GM21528 (cell line): ENCODE data around the gene PARP15.

Source experiments
- ATAC-seq: cut with Tn5 transposase; IDR thresholded peaks from one replicate; pipeline ENCODE4 v1.9.1; 2021; ENCODE audit warnings: mild to moderate bottlenecking, moderate library complexity; ENCODE audit not compliant: unreplicated experiment, low FRiP score

PARP15 gene

DNA sequence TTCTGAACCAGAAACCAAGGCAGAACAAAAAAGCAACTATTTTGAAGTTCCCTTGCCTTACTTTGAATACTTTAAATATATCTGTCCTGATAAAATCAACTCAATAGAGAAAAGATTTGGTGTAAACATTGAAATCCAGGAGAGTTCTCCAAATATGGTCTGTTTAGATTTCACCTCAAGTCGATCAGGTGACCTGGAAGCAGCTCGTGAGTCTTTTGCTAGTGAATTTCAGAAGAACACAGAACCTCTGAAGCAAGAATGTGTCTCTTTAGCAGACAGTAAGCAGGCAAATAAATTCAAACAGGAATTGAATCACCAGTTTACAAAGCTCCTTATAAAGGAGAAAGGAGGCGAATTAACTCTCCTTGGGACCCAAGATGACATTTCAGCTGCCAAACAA is 8.7 kb upstream of the PARP15 start:
- ATAC-seq: no peak

DNA sequence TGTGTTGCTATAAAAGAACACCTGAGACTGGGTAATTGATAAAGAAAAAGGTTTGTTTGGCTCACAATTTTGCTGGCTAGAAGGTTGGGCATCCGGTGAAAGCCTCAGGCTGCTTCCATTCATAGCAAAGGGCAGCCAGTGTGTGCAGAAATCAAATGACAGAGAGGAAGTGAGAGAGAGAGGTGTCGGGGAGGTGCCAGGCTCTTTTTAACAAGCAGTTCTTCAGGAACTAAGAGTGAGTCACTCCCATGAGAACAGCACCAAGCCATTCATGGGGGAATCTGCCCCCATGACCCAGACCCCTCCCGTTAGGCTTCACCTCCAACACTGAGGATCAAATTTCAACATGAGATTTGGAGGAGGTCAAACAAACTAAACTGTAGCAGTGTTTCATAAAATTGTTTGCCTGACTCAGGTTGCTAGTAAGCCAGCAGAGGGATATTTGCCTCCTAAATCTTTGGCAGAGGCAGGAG is 4.5 kb upstream of the PARP15 start:
- ATAC-seq: peak; percentile 31

DNA sequence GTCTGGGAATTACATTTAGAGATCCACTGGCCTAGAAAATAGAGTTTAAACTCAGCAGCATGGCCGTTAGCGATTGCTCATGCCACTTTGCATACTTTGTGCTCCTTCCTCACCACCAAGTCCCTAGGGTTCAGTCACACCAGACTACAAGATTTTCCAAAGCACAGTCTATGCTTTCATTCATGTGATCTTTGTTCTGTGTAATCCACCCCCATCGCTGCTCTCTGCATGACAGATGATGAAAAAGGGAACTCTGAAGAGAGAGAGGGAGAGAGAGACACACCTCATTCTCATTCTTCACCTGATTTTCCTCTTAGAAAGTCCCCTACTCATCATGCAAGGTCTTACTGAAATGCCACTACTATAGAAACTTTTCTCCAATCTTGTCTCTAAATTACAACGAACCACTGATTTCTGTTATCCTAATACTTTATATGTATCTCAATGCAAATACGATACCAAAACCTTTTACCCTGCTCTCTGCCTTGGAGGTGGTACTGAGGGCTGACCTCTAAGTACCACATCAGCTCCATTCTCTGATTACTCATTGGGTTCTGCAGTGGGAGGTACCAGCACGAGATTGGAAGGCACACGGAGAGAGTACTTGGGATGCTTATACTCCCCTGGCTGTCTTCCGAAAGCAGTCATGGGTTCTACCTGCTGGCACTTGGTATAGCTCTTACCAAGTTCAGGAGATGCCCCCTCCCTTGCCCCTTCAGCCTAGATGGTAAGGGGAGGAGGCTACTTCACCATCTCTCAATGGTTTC is 1.1 kb upstream of the PARP15 start:
- ATAC-seq: peak; percentile 84

DNA sequence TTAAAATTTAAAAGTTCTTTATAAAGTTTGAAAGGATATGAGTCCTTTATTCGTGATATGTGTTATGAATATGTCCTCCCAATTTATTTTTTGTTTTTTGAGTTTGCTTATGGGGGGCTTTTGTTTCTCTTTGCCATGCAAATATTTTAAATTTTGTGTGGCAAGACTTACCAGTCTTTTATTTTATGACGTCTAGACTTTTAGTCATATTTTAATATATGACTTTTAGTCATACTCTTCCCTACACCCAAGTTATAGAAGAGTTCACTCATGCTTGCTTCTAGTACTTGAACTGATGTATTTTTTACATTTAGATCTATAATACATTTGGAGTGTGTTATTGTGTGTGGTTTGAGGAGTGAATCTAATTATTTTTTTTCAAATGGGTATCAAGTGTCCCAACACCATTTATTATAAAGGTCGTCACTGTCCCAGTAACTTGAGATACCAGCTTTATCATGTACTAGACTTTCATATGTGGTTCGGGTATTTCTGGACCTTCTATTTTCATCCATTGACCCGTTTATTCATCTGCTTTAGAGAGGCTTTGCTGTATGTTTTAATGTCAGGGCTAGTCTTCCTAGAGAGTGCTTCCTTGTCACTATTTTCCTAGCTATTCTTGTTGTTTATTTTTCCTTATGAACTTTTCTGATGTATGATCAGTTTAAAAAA is 755 bp downstream of the PARP15 start:
- no peak for ATAC-seq

DNA sequence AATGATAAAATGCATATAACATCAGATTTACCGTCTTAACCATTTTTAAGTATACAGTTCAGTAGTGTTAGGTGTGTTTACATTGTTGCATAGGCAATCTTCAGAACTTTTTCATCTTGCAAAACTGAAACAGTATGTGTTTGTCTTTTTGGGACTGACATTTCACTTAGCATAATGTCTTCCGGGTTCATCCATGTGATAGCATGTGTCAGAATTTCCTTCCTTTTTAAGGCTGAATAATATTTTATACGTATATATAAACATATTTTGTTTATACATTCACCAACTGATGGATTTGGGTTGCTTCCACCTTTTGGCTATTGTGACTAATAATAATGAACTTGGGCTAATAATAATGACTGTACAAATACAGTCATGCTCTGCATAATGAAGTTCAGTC is 3.0 kb downstream of the PARP15 start:
- ATAC-seq: no peak

DNA sequence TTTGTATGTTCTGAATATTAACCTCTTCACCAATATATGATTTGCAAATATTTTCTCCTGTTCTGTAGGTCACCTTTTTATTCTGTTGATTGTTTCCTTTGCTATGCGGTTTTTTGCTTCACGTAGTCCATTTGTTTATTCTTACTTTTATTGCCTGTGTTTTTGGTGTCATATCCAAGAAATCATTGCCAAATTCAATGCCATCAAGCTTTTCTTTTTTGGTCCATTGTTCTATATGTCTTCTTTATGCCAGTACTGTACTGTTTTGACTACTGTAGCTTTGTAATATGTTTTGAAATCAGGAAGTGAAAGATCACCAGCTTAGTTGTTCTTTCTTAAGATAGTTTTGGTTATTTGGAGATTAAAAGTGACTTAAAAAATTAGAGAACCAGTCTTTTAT is 4.2 kb downstream of the PARP15 start:
- no peak for ATAC-seq

DNA sequence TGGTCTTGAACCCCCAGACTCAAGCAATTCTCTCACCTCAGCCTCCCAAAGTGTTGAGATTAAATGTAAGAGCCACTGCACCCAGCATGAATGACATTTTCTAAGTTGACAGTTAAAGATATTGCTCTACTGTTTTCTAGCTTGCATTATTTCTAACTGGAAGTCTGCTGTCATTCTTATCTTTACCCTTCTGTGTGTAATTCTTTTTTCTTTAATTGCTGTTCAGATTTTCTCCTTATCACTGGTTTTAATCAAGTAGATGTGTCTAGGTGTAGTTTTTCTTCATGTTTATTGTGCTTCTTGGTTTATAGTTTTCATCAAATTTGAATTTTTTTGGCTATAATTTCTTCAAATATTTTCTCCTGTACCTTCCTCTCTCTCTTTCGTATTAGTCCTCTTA is 4.9 kb downstream of the PARP15 start:
- no peak for ATAC-seq

DNA sequence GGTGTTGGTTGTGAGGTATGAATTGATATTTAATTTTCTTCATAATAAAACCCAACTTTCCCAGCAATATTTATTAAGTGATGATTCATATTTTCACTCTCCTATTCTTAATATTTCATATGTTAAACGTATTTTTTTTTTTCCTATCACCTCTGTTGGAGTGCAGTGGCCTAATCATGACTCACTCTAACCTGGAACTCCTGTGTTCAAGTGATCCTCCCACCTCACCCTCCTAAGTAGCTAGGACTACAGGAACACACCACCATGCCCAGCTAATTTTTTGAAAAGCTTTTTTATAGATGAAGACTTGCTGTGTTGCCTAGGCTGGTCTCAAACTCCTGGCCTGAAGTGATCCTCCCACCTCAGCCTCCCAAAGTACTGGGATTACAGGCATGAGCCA is 8.6 kb downstream of the PARP15 start:
- ATAC-seq: no peak

DNA sequence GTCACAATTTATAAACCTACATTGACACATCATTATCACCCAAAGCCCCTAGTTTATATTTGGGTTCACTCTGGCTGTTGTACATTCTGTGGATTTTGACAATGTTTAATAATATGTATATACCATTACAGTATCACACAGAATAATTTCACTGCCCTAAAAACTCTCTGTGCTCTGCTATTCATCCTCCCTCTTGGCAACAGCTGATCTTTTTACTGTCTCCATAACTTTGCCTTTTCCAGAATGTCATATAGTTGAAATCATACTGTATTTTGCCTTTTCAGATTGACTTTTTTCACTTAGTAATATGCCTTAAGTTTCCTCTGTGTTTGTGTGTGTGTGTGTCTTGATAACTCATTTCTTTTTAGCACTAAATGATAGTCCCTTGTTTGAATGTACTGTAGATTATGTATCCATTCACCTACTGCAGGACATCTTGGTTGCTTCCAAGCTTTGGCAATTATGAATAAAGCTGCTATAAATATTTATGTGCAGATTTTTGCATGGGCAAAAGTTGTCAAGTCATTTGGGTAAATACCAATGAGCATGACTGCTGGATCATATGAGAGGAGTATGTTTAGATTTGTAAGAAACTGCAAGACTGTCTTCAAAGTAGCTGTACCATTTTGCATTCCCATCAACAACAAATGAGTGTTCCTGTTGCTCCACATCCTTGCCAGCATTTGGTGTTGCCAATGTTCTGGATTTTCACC is 9.5 kb downstream of the PARP15 start:
- no peak for ATAC-seq

DNA sequence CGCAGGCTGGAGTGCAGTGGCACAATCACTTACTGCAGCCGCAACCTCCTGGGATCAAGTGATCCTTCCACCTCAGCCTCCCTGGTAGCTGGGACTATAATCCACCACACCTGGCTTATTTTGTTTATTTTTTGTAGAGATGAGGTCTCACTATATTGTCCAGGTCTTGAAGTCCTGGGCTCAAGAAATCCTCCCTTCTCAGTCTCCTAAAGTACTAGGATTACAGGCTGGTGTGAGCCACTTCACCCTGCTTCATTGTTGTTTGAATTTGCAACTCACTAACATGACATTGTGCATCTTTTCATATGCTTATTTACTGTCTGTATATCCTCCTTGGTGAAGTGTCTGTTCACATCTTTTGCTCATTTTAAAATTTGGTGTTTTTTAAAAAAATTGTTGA is 10.1 kb downstream of the PARP15 start:
- no peak for ATAC-seq

DNA sequence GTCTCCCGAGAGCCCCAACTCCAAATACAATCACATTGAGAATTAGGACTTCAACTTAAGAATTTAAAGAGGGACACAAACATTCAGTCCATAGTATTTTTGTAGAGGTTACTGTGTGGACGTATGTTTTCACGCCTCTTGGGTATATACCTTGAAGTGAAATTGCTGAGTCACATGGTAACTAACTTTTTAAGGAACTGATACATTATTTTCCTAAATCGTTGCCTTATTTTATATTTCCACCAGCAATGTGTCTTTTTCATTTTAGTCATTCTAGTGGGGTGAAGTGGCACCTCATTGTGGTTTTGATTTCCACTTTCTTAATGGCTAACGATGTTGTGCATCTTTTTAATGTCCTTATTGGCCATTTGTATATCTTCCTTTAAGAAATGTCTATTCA is 11.8 kb downstream of the PARP15 start:
- no peak for ATAC-seq

DNA sequence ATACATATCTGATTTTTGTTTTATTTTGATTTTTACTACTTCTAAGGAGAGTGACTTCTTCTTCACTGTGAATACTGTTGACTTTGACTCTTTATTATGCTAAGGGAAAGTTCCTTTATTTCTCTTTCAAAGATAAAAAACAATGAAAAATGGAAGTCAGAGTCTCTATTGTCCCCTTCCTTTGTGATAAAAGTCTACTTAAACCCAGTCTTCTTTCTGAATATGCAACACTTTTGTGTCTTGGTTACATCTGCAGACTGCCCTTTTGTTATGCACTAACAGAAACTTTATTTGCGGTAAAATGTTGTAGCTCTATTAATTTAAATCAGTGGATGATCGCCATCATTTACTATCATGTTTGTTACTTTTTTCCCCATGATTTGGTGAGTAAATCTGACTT is 13.2 kb downstream of the PARP15 start:
- no peak for ATAC-seq

DNA sequence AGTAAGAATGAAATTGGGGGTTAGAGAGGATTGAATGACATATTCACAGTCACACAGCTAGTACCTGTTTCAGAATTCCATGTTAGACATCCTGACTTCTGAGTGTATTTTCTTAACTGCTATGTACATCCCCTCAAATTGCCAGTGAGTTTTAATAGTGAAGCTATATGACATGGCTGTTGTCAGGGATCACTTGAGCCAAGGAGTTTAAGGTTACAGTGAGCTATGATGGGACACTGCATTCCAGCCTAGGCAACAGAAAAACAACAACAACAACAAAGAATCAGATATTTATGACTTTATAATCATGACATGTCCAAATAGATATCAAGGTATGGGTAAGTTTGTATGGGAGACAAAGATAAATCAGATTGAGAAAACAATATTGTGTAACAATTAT is 16.6 kb downstream of the PARP15 start:
- no peak for ATAC-seq

DNA sequence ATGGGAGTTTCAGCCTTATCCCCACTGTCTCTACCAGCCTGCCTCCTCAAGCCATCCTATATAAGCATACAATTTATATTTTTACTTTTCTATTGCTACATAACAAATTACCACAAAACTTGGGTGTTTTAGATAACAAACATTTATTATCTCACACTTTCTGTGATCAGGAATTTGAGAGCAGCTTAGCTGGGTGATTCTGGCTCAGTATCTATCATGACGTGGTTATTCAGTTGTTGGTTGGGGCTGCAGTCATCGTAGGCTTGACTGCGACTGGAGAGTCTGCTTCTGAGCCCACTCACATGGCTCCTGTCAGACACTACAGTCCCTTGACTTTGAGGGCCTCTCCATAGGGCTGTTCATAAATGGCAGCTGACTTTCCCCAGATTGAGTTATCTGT is 20.7 kb downstream of the PARP15 start:
- no peak for ATAC-seq

DNA sequence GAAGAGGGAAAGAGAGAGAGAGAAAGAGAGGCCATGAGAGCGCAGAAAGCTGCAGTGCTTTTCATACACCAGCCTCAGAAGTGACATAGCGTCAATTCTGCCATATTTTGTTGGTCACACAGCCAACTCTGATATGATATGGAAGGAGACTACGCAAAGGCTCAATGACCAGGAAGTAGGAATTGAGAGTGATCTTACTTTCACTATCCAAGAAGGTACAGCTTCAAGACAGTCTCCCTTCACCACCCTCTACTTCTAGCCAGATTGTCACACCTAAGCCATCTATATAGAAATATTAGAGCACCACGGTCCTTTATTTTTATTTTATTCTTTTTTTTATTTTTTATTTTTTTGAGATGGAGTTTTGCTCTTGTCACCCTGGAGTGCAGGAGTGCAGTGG is 21.1 kb downstream of the PARP15 start:
- ATAC-seq: no peak

DNA sequence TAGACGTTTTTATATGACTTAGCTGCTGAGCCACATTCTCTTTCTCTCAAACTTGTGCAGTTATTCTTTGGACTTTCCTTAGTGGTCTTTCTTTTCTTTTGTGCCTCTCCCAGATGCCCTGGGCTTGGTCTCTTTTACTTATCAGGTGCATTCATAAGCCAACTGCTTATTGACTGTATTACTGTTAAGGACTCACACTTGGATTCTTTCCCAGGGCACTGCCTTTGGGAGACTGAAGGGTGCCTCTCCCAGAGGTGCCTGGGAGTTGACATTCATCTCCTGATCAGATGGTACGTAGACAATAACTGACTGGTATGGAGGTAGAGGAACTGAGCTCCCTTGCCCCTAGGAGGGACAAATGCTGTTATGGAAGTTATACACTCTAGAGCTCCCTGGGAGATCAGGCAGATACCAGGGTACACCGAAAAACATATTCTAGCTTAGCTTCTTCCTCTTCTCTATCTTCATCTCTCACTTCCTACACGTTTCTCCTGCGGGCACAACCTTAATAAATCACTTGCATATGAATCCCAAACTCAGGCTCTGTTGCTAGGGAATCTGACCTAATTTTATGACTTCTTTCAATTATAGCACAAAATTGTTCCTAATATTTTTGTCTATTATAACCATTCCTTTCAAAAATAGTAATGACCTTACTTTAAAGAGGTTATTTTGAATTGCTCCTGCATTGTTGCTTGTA is 24.7 kb downstream of the PARP15 start:
- no peak for ATAC-seq

DNA sequence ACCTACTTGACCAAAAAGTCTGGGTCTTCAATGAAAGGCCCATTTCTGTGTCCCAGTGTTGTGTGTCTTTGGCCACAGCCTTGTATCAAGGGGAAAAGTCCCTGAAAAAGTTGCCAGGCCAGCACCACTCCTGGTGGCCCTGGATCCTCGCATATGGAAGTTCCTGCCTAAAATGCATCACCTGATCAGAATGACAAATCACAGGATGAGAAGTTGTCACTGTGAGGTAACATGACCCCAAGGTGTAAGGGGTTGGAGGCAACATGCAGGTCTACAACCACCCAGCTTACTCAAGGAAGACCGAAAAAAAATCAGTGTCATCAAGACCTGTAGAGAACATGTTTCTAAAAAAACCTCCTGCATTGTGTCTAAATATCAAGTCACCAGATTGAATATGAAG is 25.6 kb downstream of the PARP15 start:
- ATAC-seq: no peak

DNA sequence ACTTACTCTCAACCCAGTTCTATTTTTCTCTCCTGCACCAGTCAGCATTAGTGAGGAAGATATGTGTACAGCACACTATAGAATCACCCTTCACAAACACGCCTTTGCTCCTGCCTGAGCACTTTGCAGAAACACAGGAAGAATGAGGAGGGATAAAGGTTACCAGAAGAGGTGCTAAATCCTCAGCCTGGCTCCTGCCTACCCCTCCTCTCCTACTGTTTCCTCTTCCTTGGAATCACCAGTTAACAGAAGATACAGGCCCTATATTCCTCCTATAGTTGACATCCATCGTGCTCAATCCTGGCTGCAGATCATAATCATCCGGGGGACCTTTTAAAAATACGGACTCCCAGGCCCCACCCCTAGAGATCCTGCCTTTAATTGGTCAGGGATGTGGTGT is 28.9 kb downstream of the PARP15 start:
- no peak for ATAC-seq

DNA sequence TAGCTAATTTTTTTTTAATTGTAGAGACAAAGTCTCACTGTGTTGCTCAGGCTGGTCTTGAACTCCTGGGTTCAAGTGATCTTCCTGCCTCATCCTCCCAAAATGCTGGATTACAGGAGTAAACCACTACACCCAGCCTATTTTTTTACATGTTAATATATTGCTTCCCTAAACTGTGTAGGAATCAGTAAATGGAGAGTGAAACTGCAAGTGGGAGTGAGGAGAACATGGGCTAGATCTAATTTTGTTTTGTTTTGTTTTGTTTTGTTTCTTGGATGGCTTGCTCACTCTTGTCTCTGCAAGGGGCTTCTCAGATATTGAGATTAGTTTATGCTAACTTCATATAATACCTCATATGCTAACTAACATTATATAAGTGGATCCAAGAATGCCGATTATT is 31.5 kb downstream of the PARP15 start:
- no peak for ATAC-seq

DNA sequence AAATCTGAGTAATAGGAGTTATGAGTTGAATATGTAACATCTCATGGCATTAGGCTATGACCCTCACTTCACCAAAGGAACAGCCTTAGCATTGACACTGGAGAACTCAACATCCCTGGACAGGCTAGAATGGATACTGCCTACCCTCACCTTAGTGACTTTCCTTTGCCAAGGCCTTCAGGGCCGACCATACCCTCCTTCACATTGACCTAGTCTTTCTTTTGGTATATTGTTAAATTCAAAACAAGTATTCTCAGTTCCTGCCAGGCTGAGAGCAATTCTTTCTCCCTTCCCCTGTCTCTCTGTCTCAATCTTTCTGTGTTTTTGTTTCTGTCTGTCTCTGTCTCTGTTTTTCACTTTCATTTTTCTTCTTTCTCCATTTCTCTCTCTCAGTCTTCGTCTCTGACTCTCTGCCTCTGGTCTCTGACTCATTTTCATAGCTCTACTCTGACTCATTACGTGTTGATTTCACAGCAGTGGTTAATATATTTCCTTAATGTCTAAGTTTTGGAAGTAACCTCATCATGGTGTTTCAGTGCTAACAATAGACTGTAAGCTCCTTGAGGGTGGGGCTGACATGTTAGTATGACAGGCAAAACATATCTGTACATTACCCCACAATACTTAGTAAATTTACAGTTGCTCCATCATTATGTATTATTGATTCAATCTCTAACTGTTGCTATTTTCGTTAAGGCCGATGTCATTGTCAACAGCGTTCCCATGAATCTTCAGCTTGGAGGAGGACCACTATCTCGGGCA is 32.5 kb downstream of the PARP15 start:
- ATAC-seq: peak; percentile 93
